Measurements from ENCODE around the gene NDUFA13.

NDUFA13 gene

GRCh38 chr19:19504754-19505668 is 11.0 kb upstream of the NDUFA13 start:
- H3K4me3 ChIP-seq (replicated peaks; ENCODE audit: low read depth, low read length): no peak overlapping the region
- DNase-seq (ENCODE audit: extremely low read depth, low read depth): no peak
- no peak for TF ChIP-seq CTCF (IDR thresholded peaks at IDR 0.05; ENCODE audit: low read depth, low read length, missing control alignments)

GRCh38 chr19:19505669-19506326 is 10.2 kb upstream of the NDUFA13 start:
- TF ChIP-seq CTCF (IDR thresholded peaks at IDR 0.05; ENCODE audit: low read depth, low read length, missing control alignments): no peak
- DNase-seq (ENCODE audit: extremely low read depth, low read depth): no peak
- no peak overlapping the region for H3K4me3 ChIP-seq (replicated peaks; ENCODE audit: low read depth, low read length)

- no peak overlapping the region for H3K4me3 ChIP-seq (replicated peaks; ENCODE audit: low read depth, low read length)
- DNase-seq (ENCODE audit: extremely low read depth, low read depth): no peak
- no peak for TF ChIP-seq CTCF (IDR thresholded peaks at IDR 0.05; ENCODE audit: low read depth, low read length, missing control alignments)
Observed at GRCh38 chr19:19506592-19506991, 9.4 kb upstream of the NDUFA13 start.

- DNase-seq (ENCODE audit: extremely low read depth, low read depth): no peak
- TF ChIP-seq CTCF (IDR thresholded peaks at IDR 0.05; ENCODE audit: low read depth, low read length, missing control alignments): no peak
- H3K4me3 ChIP-seq (replicated peaks; ENCODE audit: low read depth, low read length): no peak overlapping the region
Observed at GRCh38 chr19:19507354-19507753, 8.7 kb upstream of the NDUFA13 start.

GRCh38 chr19:19508217-19508616 is 7.8 kb upstream of the NDUFA13 start:
- DNase-seq (ENCODE audit: extremely low read depth, low read depth): no peak
- no peak for TF ChIP-seq CTCF (IDR thresholded peaks at IDR 0.05; ENCODE audit: low read depth, low read length, missing control alignments)
- H3K4me3 ChIP-seq (replicated peaks; ENCODE audit: low read depth, low read length): no peak overlapping the region

DNA sequence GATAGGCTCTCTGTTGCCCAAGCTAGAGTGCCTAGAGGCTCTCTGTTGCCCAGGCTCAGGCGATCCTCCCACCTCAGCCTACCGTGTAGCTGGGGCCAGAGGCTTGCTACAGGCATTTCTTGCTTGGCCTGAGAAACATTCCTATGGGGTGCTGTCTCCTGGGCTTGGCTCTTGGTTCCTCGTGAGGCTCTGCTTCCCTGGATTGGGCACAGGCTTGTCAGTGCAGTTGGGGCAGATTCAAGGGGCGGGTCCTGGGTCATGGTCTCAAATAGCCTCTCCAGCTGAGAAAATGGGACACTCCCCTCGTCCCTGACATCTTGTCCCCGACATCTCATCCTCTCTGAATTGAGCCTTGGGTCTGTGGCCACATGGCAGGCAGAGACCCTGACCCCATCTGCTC is 5.6 kb upstream of the NDUFA13 start:
- H3K4me3 ChIP-seq (replicated peaks; ENCODE audit: low read depth, low read length): no peak overlapping the region
- TF ChIP-seq CTCF (IDR thresholded peaks at IDR 0.05; ENCODE audit: low read depth, low read length, missing control alignments): no peak
- no peak for DNase-seq (ENCODE audit: extremely low read depth, low read depth)
